Fibroblast of skin of right biceps (primary cell): Measurements from ENCODE around the gene STAB1.
A peak's percentile ranks its signal among the peaks of the same experiment; 100 is the strongest.

Experiments used
- DNase-seq: peaks from one replicate; pipeline ENCODE4 v3.0.0-alpha.2; 2013

The STAB1 gene

GRCh38 chr3:52484680-52485461 is 10.3 kb upstream of the STAB1 start:
- no peak for DNase-seq

GRCh38 chr3:52487050-52487787 is 7.9 kb upstream of the STAB1 start:
- no peak for DNase-seq

- DNase-seq: no peak
These were observed 7.1 kb upstream of the STAB1 start for GRCh38 chr3:52487788-52488691.

GRCh38 chr3:52488746-52489145 is 6.4 kb upstream of the STAB1 start:
- no peak for DNase-seq

- no peak for DNase-seq
These were observed 5.7 kb upstream of the STAB1 start for GRCh38 chr3:52489453-52489852.

GRCh38 chr3:52490035-52490938 is 4.9 kb upstream of the STAB1 start:
- no peak for DNase-seq

GRCh38 chr3:52490939-52491526 is 4.1 kb upstream of the STAB1 start:
- no peak for DNase-seq

GRCh38 chr3:52492059-52492458 is 3.1 kb upstream of the STAB1 start:
- no peak for DNase-seq

GRCh38 chr3:52493232-52494017 is 1.7 kb upstream of the STAB1 start:
- no peak for DNase-seq

- no peak for DNase-seq
These were observed 693 bp upstream of the STAB1 start for GRCh38 chr3:52494445-52494844.

GRCh38 chr3:52495777-52496602 is 852 bp downstream of the STAB1 start:
- DNase-seq: no peak

GRCh38 chr3:52498137-52499054 is 3.3 kb downstream of the STAB1 start:
- DNase-seq: peak; percentile 22

GRCh38 chr3:52501046-52501445 is 5.9 kb downstream of the STAB1 start:
- DNase-seq: no peak

GRCh38 chr3:52502001-52502400 is 6.9 kb downstream of the STAB1 start:
- DNase-seq: no peak

GRCh38 chr3:52502808-52503350 is 7.7 kb downstream of the STAB1 start:
- DNase-seq: no peak

GRCh38 chr3:52503788-52504424 is 8.8 kb downstream of the STAB1 start:
- no peak for DNase-seq

GRCh38 chr3:52504977-52505376 is 9.8 kb downstream of the STAB1 start:
- no peak for DNase-seq
